GM21619 (cell line): ENCODE data around the gene SAE1.
"Not testable (repeated sequence)": the region's sequence is repeated elsewhere in the genome, so short reads cannot be mapped to it uniquely, and the experiment has no call there.

Experiments
- ATAC-seq: cut with Tn5 transposase; IDR thresholded peaks from one replicate; pipeline ENCODE4 v1.9.1; 2021; ENCODE audit not compliant: unreplicated experiment

The SAE1 gene

DNA sequence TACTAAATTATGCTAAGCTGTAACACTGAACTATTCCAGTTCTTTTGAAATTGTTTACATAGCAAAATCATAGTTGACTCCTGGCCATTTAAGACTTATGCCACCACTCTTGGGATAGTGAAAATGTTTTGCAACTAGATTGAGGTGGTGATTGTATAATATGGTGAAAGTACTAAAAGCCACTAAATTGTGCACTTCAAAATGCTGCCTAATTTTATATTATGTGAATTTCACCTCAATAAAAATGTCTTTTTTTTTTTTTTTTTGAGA lies 5.0 kb upstream of the SAE1 start:
- ATAC-seq: no peak

DNA sequence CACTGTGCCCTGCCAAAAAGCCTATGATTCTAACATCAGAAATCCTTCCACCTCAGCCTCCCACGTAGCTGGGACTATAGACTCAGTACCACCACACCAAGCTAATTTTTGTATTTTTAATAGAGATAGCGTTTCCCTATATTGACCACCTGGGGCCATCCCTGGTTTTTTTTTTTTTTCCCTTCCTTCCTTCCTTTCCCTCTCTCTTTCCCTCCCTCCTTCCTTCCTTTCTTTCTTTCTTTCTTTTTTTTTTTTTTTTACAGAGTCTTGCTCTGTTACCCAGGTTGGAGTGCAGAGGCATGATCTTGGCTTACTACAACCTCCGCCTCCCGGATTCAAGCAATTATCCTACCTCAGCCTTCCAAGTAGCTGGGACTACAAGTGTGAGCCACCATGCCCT lies 1.1 kb upstream of the SAE1 start:
- no peak for ATAC-seq

- no peak for ATAC-seq
These were observed 481 bp upstream of the SAE1 start for GRCh38 chr19:47130120-47130588.

- ATAC-seq: no peak
These were observed 1.7 kb downstream of the SAE1 start for GRCh38 chr19:47132194-47132852.

DNA sequence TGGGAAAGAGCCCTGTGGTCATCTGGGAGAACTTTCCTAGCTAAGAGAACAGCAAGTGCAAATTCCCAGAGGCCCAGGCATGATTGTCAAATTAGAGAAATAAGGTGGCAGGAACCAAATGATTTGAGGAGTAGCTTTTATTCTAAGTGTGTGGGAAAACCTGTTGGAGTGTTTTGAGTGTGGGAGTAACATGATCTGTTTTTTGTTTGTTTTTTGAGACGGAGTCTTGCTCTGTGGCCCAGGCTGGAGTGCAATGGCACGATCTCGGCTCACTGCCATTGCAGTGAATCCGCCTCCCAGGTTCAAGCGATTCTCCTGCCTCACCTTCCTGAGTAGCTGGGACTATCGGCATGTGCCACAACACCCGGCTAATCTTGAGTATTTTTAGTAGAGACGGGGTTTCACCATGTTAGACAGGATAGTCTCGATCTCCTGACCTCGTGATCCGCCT lies 2.4 kb downstream of the SAE1 start:
- ATAC-seq: no peak

DNA sequence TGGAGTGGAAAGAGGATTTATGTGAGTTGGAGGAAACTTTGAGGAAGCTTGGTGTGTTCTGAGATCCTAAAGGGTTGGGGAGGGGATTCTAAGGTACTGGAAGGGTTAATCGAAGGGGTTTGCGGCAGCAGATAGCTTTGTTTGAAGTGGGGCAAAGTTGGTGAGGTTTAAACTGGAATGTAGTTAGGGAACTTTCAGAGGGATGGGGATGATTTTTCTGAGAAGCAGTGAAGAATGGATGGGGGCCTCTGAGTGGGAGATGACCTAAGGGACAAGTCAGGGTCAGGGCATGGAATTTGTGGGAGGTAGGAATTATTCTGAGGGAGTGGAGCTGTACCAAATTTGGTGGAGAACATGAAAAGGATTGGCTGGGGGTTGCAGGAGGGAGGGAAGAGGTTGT lies 3.9 kb downstream of the SAE1 start:
- ATAC-seq: no peak

- ATAC-seq: no peak
These were observed 4.5 kb downstream of the SAE1 start for GRCh38 chr19:47135156-47135555.

- not testable (repeated sequence) for ATAC-seq
These were observed 10.6 kb downstream of the SAE1 start for GRCh38 chr19:47141252-47141651.

- ATAC-seq: no peak
These were observed 11.1 kb downstream of the SAE1 start for GRCh38 chr19:47141695-47142094.

DNA sequence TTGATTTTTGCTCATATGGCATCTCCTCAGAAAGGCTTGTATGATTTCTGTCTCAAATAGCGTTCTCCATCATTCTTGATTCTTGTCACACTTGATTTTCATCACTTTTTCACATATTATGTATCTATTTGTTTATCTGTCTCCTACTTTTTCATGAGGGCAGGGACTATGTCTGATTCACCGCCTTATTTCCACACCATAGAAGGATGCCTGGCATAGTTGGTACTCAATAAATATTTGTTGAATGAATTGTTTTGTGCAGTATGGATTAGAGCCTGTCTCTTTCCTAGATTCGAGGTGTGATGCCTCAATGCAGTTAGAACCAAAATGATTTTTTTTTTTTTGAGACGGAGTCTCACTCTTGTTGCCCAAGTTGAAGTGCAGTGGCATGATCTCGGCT lies 12.1 kb downstream of the SAE1 start:
- no peak for ATAC-seq

DNA sequence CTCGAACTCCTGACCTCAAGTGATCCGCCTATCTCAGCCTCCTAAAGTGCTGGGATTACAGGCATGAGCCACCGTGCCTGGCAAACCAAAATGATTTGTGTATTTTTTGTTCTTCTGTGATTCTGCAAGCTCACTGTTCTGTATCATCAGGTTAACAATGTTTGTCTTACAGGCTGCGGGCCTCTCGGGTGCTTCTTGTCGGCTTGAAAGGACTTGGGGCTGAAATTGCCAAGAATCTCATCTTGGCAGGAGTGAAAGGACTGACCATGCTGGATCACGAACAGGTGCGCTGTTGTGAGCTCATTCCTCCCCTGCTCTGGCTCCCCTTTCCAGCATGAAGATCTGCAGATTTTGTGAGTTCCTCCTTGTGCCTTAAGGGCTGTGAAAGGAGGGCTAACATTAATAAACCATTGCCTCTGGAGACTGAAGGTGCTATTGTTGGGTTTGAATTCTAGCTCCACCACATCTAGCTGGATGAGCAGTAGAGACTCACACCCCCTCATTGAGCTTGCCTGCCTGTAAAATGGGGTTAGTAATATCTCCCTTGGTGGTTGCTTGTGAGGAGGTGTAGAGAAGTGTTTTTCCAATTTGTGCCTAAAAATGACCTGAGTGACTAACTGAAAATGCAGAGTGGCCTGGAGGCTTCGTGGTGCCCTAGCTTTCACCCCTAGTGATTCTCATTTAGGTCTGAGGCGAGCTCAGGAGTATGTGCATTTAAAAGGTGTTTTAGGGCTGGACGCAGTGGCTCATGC lies 12.9 kb downstream of the SAE1 start:
- ATAC-seq: no peak

- ATAC-seq: no peak
These were observed 14.0 kb downstream of the SAE1 start for GRCh38 chr19:47144630-47145029.

DNA sequence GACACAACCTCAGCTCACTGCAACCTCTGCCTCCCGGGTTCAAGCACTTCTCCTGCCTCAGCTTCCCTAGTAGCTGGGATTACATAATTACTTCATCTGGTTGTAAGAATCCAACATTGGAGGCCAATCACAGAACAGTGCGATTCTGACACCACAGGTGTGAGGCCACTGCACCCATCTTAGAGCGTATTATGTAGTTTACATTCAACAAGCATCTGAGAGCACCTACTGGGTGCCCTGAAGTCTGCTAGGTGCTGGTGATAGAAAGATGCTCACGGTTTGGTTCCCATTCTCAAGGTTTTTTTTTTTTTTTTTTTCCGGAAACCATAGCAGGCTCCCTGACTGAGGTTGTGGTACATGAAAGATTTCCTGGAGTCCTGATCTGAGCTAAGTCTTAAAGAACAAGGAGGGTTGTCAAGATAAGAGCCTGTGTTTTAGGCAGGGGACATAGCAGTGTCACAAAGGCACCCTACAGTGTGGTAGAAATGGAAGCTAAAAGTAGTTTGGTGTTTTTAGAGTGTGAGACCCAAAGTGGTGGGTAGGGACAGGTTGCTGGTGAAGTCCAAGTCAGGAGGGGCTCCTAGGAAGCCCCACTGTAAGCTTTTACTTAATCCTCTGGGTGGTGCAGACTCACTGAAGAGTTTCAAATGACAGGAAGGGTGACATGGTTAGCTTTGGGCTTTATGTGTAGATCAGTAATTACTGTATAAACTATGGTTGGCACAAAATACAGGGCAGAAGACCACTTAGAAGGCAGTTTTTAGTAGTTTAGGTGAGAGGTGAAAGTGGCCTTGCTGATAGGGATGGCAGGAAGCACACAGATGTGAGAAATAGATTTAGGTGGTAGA lies 15.2 kb downstream of the SAE1 start:
- no peak for ATAC-seq

- ATAC-seq: no peak
These were observed 16.3 kb downstream of the SAE1 start for GRCh38 chr19:47146920-47147319.

DNA sequence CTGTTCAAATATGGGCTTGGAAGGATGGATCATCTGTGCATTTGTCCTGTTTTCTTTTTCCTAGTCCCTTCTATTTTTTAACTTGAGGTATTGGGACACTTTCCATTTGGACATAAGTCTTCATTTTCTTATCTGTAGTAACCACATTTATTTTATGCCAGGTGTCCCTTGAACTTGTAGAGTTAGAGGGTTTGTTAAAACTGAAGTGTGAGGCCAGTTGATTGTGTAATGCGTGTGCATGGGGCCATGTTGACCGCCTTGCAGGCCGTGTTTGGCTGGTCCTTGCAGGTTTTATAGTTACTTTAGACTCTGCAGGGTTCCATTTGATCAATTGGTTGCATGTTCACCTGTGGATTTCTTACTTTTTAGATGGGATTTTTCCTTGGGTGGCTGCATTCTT lies 21.0 kb downstream of the SAE1 start:
- ATAC-seq: no peak

DNA sequence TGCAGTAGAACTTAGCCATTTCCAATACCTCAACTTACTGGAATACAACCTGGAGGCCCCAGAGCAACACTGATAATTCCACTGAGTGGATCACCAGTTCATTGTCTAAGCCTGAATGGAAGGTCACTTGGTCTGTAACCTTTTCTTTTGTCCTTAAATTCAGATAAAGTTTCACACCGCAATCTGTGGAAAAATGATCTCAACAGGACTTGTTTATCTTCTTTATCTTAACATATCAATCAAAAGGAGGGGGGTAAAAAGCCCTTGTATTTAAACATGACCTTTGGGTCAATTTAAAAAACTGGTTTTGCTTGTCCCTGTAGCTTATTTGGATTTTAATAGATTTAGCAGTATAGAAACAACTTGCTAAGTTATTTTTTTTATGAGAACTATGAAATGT lies 21.6 kb downstream of the SAE1 start:
- no peak for ATAC-seq

DNA sequence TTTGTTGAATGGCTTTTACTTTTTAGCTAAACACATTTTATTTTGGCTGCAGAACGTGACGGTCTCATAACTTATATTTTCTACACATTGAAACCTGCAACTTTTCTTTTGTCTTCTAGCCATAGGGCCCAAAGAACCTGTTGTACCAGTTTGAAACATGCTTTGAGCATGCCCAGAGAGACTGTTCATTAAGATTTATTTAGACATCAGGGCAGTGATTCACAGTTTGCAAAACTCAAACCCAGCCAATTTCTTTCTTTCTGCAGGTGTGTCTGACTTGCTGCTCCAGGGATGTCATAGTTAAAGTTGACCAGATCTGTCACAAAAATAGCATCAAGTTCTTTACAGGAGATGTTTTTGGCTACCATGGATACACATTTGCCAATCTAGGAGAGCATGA lies 22.0 kb downstream of the SAE1 start:
- ATAC-seq: no peak

DNA sequence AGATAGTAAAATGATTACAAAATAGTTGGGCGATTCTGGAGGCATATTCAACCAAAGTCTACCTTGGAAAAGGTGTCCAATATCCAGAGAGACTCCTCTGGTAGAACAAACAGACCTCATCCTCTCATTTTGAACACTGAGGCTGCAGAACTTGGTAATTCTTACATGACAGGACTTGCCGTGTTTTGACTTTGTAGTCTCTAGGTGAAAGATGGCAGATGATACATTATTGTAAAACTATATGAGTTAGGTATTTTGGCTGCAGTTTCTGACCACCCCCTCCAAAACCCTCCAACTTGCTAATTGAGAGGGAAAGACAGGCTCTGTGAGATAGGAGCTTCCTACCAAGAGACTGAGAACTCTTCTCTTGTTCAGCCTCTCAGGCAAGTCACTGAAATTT lies 22.6 kb downstream of the SAE1 start:
- ATAC-seq: no peak

GRCh38 chr19:47155148-47155547 lies 24.5 kb downstream of the SAE1 start:
- no peak for ATAC-seq

DNA sequence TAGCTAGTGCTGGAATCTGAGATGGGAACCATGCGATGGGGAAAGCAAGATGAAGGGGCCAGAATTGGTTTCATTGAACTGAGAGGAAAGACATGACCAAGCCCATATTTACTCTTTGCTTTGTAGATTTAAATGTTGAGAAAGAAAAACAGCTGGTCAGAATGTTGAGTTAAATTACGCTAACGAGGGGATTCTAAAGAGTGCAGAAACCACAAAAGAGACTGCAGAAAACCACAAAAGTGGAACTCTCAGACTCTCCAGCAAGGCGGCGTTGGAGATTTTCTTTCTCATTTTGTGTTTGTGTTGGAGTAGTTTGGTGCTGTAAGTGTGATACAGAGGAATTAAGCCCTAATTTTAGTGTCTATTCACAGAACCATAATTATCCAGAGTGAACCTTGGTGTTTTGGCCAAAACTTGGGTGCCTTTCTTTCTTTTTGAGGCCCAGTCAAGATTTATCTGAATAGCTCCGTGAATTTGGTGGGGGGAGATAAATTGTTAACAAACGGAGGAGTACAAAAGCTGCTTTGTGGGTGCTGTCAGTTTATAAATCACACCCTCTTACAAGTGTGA lies 26.3 kb downstream of the SAE1 start:
- ATAC-seq: no peak

- ATAC-seq: no peak
These were observed 27.0 kb downstream of the SAE1 start for GRCh38 chr19:47157431-47158321.
